Naive thymus-derived CD8-positive, alpha-beta T cell (primary cell): ENCODE measurements around the gene LHX5. TPM values are rescaled to one million over a fixed set of nuclear protein-coding genes. Genes with fewer than 3 reads are reported as not detected.

ENCODE experiments used
- ATAC-seq, 2 donors: fragments of 150-1000 bp; cut with Tn5 transposase in 1 of 2; sonication (Bioruptor Pico), chemical (Tn5 transposase) in 1 of 2; 1 replicate in 1 of 2; 2 replicates in 1 of 2; pipeline ENCODE4 v1.10.0; 2021; ENCODE audit warnings: mild to moderate bottlenecking in 2 of 2, moderate library complexity in 2 of 2
- POLR2A ChIA-PET: fragments of 350-600 bp; sonication (Branson Sonifier 250); formaldehyde crosslinking; loops from one replicate; lab custom pipeline; 2021; ENCODE audit warnings: antibody characterized with exemption; lab: Charles Lee
- DNase-seq, 10 donors: peaks; one replicate each; pipeline versions ENCODE4 v3.0.0 to v3.0.0-alpha.2; 2020 to 2022
- H3K27ac Mint-ChIP-seq, 10 donors: one replicate each; pipeline ENCODE4 v1.8.0; 2020 to 2022; ENCODE audit warnings: mild to moderate bottlenecking in 10 of 10, mixed read lengths in 10 of 10, moderate library complexity in 4 of 10, inconsistent platforms in 1 of 10
- H3K27me3 Mint-ChIP-seq, 5 donors: one replicate each; pipeline ENCODE4 v1.8.0; 2021 to 2022; ENCODE audit warnings: mixed read lengths in 5 of 5
- H3K36me3 Mint-ChIP-seq, 3 donors: one replicate each; pipeline ENCODE4 v1.8.0; 2020 to 2022; ENCODE audit warnings: mixed read lengths in 3 of 3, mild to moderate bottlenecking in 2 of 3, inconsistent platforms in 1 of 3
- H3K4me1 Mint-ChIP-seq, 4 donors: one replicate each; pipeline ENCODE4 v1.8.0; 2021 to 2022; ENCODE audit warnings: mixed read lengths in 4 of 4
- H3K4me3 Mint-ChIP-seq, 10 donors: one replicate each; pipeline ENCODE4 v1.8.0; 2020 to 2022; ENCODE audit warnings: mild to moderate bottlenecking in 10 of 10, mixed read lengths in 10 of 10, moderate library complexity in 6 of 10, inconsistent platforms in 1 of 10
- H3K9me3 Mint-ChIP-seq, 9 donors: one replicate each; pipeline ENCODE4 v1.8.0; 2020 to 2022; ENCODE audit warnings: mixed read lengths in 9 of 9, mild to moderate bottlenecking in 3 of 9, inconsistent platforms in 1 of 9, moderate library complexity in 1 of 9
- polyA plus RNA-seq, 3 donors: library from polyadenylated mRNA; unstranded; fragments of 300-500 nt; fragmentation: Illumina TruSeq; gene quantifications; one replicate each; pipeline ENCODE4 v1.2.3, GENCODE V29; 2021
- total RNA-seq, 8 experiments: library from RNA in 2 of 8; stranded (reverse) in 2 of 8; gene quantifications; one replicate each; pipeline ENCODE4 v1.2.3 and lab custom pipeline; 2021 to 2026

LHX5 gene
- total and polyA plus RNA-seq, 5 experiments from 2014 or later = not detected

DNA sequence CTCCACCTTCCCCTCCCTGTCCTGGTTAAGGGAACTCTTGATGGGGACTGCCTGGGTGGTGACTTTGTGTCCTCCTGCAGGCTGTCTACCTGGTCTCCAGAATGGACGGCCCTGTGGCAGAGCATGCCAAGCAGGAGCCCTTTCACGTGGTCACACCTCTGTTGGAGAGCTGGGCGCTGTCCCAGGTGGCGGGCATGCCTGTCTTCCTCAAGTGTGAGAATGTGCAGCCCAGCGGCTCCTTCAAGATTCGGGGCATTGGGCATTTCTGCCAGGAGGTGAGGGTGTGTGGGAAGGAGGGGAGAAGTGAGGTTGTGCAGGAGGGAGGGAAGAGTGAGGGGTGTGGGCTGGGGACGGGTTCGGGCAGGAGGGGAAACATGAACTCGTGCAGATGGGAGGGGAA is 43.8 kb downstream of the LHX5 start:
- no peaks in the 10 kb centered on the region for H3K36me3 Mint-ChIP-seq
- POLR2A ChIA-PET = no interaction called here
- DNase-seq = no peak
- peaks cover 7 to 23% (median 18%) of the 10 kb centered on the region in 5 donors for H3K27me3 Mint-ChIP-seq
- ATAC-seq = no peak
- no peak overlapping the region for H3K27ac Mint-ChIP-seq
- no peaks in the 10 kb centered on the region for H3K9me3 Mint-ChIP-seq
- no peak overlapping the region for H3K4me3 Mint-ChIP-seq
- H3K4me1 Mint-ChIP-seq = peaks cover 0 to 7% (median 0%) of the 10 kb centered on the region in 4 donors

DNA sequence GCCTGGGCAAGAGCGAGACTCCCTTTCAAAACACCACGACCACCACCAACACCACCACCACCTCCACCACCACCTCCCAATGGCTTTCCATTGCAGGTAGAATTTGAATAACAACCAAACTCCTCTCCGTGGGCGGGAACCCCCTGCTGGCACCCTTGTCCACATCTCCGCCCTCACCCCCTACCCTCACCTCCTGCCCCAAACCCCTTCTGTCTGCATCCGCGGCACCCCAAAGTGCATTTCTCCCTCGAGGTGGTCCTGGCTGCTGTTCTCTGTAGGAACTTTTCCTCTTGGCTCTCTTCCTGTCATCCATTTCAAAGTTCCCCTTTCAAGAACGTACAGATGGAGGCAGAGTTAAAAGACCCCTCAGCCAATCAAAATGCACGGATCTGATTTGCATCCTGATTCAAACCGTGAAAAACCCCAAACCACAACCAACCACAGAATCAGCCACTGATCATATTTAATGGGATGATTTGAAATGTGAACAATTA is 45.7 kb downstream of the LHX5 start:
- peaks cover 4 to 11% (median 8%) of the 10 kb centered on the region in 4 donors for H3K4me1 Mint-ChIP-seq
- DNase-seq (no peak), ATAC-seq (no peak)
- no peak overlapping the region for H3K4me3 Mint-ChIP-seq
- H3K27me3 Mint-ChIP-seq = peaks cover 5 to 22% (median 11%) of the 10 kb centered on the region in 5 donors
- H3K9me3 Mint-ChIP-seq = no peaks in the 10 kb centered on the region
- H3K36me3 Mint-ChIP-seq = no peaks in the 10 kb centered on the region
- H3K27ac Mint-ChIP-seq = peak overlapping the region in 1 of 10 donors; percentile 29
- POLR2A ChIA-PET = no interaction called here

DNA sequence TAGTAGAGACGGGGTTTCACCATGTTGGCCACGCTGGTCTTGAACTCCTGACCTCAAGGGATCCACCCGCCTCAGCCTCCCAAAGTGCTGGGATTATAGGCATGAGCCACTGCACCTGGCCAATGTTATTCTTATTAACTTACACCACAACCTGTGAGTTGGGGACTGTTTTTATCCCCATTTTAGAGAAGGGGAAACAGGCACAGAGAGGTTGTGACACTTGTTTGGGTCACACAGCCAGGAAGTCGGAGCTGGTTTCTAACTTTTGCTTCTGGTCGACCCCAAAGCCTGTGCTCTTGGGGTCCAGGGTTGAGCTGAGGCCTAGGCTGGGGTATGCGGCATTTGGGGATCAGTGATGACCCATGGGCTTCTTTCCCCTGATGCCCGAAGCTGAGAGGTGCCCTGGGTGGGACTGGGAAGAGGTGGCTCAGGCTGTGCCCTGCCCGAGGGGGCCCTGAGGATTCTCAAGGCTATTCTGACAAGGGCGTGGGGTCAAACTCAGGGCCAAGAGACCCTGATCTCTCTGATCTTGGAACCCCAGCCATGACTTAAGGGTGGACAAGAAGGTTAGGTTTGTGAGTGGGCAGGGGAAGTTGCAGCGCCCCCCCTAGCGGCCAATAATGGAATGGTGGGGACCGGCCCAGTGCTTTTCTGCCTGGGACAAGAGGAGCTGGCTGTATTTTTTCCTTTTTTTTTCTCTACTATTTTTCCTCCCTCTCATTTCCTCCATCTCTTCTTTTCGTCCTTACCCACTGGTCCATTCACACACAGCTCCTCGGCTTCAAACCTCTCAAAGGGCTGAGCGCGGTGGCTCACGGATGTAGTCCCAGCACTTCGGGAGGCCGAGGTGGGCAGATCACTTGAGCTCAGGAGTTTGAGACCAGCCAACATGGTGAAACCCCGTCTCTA is 46.5 kb downstream of the LHX5 start:
- Mint-ChIP-seq H3K27me3 (peaks cover 3 to 19% (median 4%) of the 10 kb centered on the region in 5 donors), H3K4me3 (peak overlapping the region in 1 of 10 donors; percentile 9), H3K9me3 (no peaks in the 10 kb centered on the region), H3K36me3 (no peaks in the 10 kb centered on the region), H3K27ac (peak overlapping the region in 2 of 10 donors; percentile 34 to 49), H3K4me1 (peaks cover 4 to 10% (median 7%) of the 10 kb centered on the region in 4 donors)
- ATAC-seq (no peak), DNase-seq (peak in 8 of 10 donors; percentile 13 to 52 (median 36))
- POLR2A ChIA-PET = no interaction called here

DNA sequence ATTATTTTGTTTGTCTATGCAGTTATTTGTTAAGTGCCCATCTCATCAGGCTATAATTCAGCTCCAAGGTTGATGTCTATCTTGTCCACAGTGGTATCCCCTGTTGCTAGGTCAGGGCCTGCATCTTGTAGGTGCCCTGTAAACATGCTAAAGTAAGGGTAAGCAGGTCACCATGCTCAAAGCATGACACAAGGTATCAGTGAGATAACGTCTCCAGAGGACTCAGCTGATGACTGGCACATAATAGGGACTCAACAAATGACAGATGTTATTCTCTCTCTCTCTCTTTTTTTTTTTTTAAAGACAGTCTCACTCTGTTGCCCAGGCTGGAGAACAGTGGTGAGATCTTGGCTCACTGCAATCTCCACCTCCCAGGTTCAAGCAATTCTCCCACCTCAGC is 47.2 kb downstream of the LHX5 start:
- ATAC-seq (no peak), DNase-seq (no peak)
- peak overlapping the region in 1 of 10 donors; percentile 34 for H3K27ac Mint-ChIP-seq
- POLR2A ChIA-PET = no interaction called here
- H3K9me3 Mint-ChIP-seq = no peaks in the 10 kb centered on the region
- no peaks in the 10 kb centered on the region for H3K36me3 Mint-ChIP-seq
- H3K4me3 Mint-ChIP-seq = no peak overlapping the region
- peaks cover 4 to 10% (median 7%) of the 10 kb centered on the region in 4 donors for H3K4me1 Mint-ChIP-seq
- peaks cover 0 to 15% (median 1%) of the 10 kb centered on the region in 5 donors for H3K27me3 Mint-ChIP-seq

DNA sequence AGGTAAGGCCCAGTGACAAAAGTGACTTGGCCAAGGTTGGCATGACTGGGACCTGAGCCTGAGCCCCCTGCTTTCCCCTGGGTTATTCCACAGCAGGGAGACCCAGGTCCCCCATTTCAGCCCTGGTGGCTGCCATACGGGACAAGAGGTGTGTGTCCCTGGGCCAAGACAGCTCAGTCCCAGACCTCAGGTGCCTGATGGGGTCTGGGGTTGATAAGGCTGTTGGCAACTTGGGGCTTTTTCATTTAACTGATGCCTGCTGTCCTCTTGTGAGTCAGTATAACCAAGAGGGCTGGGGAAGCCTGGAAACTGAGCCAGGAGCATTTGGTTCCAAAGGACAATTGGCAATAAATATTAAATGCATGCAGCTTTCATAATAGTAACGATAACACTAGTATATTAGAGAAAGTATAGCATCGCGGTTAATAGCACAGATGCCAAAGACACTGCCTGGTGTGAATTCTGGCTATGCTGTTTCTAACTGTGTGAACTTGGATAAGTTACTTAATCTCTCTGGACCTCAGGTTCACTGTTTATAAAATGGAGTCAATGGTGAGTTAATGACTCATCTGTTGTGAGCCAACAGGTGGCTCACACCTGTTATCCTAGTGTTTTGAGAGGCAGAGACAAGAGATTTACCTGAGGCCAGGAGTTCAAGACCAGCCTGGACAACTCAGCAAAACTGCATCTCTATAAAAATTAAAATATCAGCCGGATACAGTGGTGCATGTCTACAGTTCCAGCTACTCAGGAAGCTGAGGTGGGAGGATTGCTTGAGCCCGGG is 48.6 kb downstream of the LHX5 start:
- Mint-ChIP-seq H3K9me3 (no peaks in the 10 kb centered on the region), H3K27ac (peak overlapping the region in 1 of 10 donors; percentile 81), H3K4me3 (peak overlapping the region in 2 of 10 donors; percentile 39 to 80), H3K36me3 (no peaks in the 10 kb centered on the region), H3K4me1 (peaks cover 4 to 10% (median 7%) of the 10 kb centered on the region in 4 donors), H3K27me3 (peaks cover 0 to 17% (median 3%) of the 10 kb centered on the region in 5 donors)
- POLR2A ChIA-PET = no interaction called here
- DNase-seq (no peak), ATAC-seq (no peak)

DNA sequence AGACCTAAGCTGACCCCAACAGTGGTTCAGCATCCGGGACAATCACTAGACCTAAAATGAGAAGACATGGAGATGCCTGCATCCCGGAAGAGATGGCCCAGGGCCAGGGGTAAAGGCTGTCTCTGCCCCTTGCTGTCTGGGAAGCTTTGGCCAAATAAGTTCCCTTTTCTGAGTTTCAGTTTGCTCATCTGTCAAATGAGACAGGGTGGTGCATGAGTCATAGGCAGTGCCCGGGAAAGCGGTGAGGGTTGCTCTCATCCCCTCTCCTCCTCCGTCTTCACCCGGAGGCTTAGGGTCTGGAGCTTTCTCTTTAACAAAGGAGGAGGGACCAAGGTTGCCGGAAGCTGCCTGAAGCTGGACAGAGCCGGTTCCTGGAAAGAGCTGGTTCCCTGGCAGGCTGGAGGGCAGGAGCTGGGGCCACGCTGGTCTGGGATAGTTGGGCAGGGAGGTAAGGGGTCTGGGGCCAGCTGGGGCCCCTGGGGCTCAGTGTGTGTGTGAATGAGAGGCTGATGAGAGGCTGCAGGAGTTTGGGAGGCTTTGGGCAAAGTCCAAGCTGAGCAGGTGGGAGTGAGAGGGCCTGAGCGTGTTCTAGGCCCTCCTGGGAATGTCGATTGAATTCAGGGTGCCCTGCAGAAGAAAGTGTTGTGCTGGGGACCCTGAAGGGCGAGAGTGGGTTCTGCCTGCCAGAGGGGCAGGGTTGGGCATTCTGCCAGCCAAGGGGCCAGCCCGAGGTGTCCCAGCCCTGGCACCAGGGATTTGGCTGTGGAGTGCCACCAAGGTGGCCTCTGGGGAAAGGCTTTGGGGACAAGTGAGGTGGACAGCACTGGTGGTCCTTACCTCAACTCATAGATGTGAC is 49.4 kb downstream of the LHX5 start, which contains the start of gene SDSL:
Gene SDSL (plus strand): TSS at position 351 of the 856 bp plus-strand sequence. CDS start 5,603 bp downstream, outside the sequence.
- peak in 2 of 10 donors; percentile 7 to 15 for DNase-seq
- peak within 1 kb of the TSS in 3 of 10 donors; percentile 70 to 94 (median 80) for H3K4me3 Mint-ChIP-seq
- peak within 1 kb of the TSS in 2 of 10 donors; percentile 81 to 92 for H3K27ac Mint-ChIP-seq
- no peaks in the 10 kb centered on the region for H3K9me3 Mint-ChIP-seq
- ATAC-seq = peak in 1 of 2 donors; percentile 39
- POLR2A ChIA-PET = no interaction called here
- H3K27me3 Mint-ChIP-seq = peaks cover 0 to 21% (median 5%) of the 10 kb centered on the region in 5 donors
- H3K36me3 Mint-ChIP-seq = no peaks in the 10 kb centered on the region
- H3K4me1 Mint-ChIP-seq = peaks cover 4 to 10% (median 7%) of the 10 kb centered on the region in 4 donors

DNA sequence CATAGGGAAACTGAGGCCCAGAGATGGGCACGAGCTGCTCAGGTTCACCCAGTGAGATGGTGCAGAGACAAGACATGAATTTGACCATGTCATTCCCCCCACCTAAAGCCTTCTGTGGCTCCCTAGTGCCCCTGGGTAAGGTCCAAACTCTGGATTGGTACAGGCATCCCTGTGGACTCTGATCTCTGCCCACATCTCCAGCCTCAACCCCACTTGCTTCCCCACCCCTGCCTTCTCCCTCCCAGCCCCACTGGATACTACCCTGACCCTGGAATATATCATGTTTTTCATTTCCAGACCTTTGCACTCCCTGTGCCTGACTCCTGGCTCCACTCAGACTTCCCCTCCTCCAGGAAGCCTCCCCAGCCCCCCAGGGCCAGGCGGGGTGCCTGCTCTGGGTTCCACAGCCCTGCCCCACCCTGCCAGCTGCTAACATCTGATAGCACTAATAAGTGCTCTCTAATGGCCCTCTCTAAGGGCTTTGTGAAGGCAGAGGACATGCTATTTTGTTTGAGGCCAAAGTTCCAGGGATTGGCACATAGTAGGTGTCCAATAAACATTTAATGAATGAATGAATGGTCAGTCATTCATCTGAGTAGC is 50.6 kb downstream of the LHX5 start:
- Mint-ChIP-seq H3K36me3 (no peaks in the 10 kb centered on the region), H3K4me1 (peaks cover 4 to 15% (median 7%) of the 10 kb centered on the region in 4 donors), H3K27me3 (peaks cover 0 to 21% (median 5%) of the 10 kb centered on the region in 5 donors), H3K4me3 (no peak overlapping the region), H3K9me3 (no peaks in the 10 kb centered on the region), H3K27ac (peak overlapping the region in 1 of 10 donors; percentile 81)
- DNase-seq (no peak), ATAC-seq (no peak)
- POLR2A ChIA-PET = no interaction called here

DNA sequence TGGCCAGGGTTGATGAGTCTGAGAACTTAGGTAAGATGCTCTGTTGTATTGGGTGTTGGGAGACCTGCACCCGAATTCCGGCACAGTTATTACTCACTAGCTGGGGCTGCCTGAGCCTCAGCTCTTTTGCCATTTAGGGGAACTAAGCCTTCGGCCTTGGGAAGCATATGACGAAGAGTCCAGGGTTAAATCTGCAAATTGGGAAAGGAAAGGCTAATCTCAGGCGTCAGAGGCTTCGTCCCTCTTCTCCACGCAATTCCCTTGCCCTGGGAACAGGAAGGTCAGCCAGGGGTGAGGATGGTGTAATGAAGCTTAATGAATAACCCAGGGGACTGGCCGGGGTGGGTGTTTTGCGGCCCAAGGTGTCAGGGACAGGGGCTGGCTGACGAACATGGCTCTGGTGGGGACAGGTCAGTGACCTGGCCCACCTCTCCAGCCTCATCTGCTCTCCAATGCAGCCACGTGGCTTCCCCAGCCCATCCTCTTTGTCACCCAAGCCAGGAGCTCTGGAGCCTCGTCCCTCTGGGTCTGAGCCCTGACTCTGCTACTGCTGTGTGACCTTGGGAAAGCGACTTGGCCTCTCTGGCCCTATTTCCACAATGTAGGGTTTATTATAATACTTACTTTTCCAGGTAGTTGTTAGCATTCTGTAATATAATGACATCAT is 53.3 kb downstream of the LHX5 start:
- H3K27me3 Mint-ChIP-seq = peaks cover 2 to 21% (median 7%) of the 10 kb centered on the region in 5 donors
- no peak overlapping the region for H3K4me3 Mint-ChIP-seq
- no peak for DNase-seq
- no peak overlapping the region for H3K27ac Mint-ChIP-seq
- H3K9me3 Mint-ChIP-seq = no peaks in the 10 kb centered on the region
- H3K4me1 Mint-ChIP-seq = peaks cover 4 to 16% (median 6%) of the 10 kb centered on the region in 4 donors
- no peaks in the 10 kb centered on the region for H3K36me3 Mint-ChIP-seq
- no peak for ATAC-seq
- POLR2A ChIA-PET = no interaction called here

DNA sequence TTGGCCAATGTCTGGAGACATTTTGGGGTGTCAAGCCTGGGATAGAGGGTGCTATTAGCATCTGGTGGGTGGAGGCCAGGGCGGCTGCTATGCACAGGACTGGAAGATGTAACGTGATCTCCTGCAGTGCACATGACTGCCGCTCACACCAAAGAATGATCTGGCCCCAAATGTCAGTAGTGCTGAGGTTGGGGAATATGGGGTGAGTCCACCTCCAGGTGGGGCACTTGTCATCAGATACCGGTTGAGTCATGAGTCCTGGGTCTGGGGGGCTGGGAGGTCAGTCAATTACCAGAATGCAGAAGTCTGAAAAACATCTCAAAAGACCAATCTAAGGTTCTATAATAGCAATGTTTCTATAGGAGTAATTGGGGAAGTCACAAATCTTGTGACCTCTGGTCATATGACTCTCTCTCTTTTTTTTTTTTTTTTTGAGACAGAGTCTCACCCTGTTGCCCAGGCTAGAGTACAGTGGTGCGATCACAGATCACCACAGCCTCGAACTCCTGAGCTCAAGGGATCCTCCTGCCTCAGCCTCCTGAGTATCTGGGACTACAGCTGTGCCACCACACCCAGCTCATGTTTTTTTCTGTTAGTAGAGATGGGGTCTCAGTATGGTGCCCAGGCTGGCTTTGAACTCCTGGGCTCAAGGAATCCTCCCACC is 55.4 kb downstream of the LHX5 start:
- Mint-ChIP-seq H3K27me3 (peaks cover 3 to 10% (median 9%) of the 10 kb centered on the region in 5 donors), H3K9me3 (no peaks in the 10 kb centered on the region), H3K36me3 (no peaks in the 10 kb centered on the region), H3K4me3 (peak overlapping the region in 1 of 10 donors; percentile 4), H3K4me1 (peaks cover 0 to 6% (median 0%) of the 10 kb centered on the region in 4 donors), H3K27ac (peak overlapping the region in 1 of 10 donors; percentile 16)
- POLR2A ChIA-PET = no interaction called here
- DNase-seq (no peak), ATAC-seq (no peak)

DNA sequence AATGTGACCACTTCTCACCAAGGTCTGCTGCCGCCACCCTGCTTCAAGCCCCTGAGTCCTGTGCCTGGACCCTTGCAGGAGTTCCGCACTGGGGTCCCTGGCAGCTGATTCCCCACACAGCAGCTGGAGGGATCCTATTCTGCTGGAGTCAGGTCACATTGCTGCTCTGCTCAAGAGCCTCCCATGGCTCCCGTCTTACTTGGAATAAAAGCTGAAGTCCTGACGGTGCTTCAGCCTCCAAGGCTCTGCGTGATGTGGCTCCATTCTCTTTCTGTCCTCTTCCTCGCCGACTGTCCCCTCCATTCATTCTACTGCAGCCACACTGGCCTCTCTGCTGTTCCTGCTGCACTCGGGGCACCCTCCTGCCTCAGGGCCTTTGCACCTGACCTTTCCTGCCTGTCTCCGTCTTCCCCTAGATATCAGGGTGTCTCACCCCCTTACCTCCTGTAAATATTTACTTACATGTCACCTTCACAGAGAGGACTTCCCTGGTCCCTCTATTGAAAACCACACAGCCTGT is 57.1 kb downstream of the LHX5 start:
- H3K27me3 Mint-ChIP-seq = peaks cover 9 to 19% (median 10%) of the 10 kb centered on the region in 5 donors
- H3K36me3 Mint-ChIP-seq = peaks cover 0 to 2% (median 0%) of the 10 kb centered on the region in 3 donors
- no peak for ATAC-seq
- POLR2A ChIA-PET = no interaction called here
- DNase-seq = no peak
- no peak overlapping the region for H3K27ac Mint-ChIP-seq
- H3K9me3 Mint-ChIP-seq = peaks cover 0 to 1% (median 0%) of the 10 kb centered on the region in 9 donors
- no peak overlapping the region for H3K4me3 Mint-ChIP-seq
- peaks cover 0 to 6% (median 0%) of the 10 kb centered on the region in 4 donors for H3K4me1 Mint-ChIP-seq
